COLO829 (cell line): ENCODE results near the gene IPMK.
"Not testable (repeated sequence)": the region's sequence is repeated elsewhere in the genome, so short reads cannot be mapped to it uniquely, and the experiment has no call there.

Source experiments
- DNase-seq: peaks from one replicate; pipeline ENCODE4 v3.0.0; 2012; ENCODE audit warnings: low spot score

IPMK gene

GRCh38 chr10:58220769-58221451 is 46.8 kb downstream of the IPMK start:
- no peak for DNase-seq

GRCh38 chr10:58219875-58220274 is 47.8 kb downstream of the IPMK start:
- DNase-seq: no peak

GRCh38 chr10:58217612-58218011 is 50.1 kb downstream of the IPMK start:
- no peak for DNase-seq

- no peak for DNase-seq
Measured at GRCh38 chr10:58212622-58213021, 55.1 kb downstream of the IPMK start.

GRCh38 chr10:58210160-58210559 is 57.5 kb downstream of the IPMK start:
- no peak for DNase-seq

GRCh38 chr10:58209669-58210068 is 58.0 kb downstream of the IPMK start:
- no peak for DNase-seq

GRCh38 chr10:58206251-58206650 is 61.4 kb downstream of the IPMK start:
- no peak for DNase-seq

GRCh38 chr10:58201704-58202103 is 66.0 kb downstream of the IPMK start:
- DNase-seq: no peak

GRCh38 chr10:58189269-58189668 is 78.4 kb downstream of the IPMK start:
- DNase-seq: no peak

- DNase-seq: no peak
Measured at GRCh38 chr10:58184120-58184670, 83.5 kb downstream of the IPMK start.

- DNase-seq: no peak
Measured at GRCh38 chr10:58180666-58181065, 87.0 kb downstream of the IPMK start.

GRCh38 chr10:58179238-58179637 is 88.5 kb downstream of the IPMK start:
- DNase-seq: peak; percentile 7

- no peak for DNase-seq
Measured at GRCh38 chr10:58178811-58179210, 88.9 kb downstream of the IPMK start.

GRCh38 chr10:58177362-58177947 is 90.2 kb downstream of the IPMK start:
- peak; percentile 21 for DNase-seq

- no peak for DNase-seq
Measured at GRCh38 chr10:58175990-58176900, 91.4 kb downstream of the IPMK start.

- no peak for DNase-seq
Measured at GRCh38 chr10:58174831-58175230, 92.9 kb downstream of the IPMK start.

- no peak for DNase-seq
Measured at GRCh38 chr10:58173391-58173790, 94.3 kb downstream of the IPMK start.

GRCh38 chr10:58171146-58171545 is 96.5 kb downstream of the IPMK start:
- DNase-seq: no peak

GRCh38 chr10:58164517-58164916 is 103.2 kb downstream of the IPMK start:
- no peak for DNase-seq

- DNase-seq: no peak
Measured at GRCh38 chr10:58158806-58159205, 108.9 kb downstream of the IPMK start.

GRCh38 chr10:58157076-58157766 is 110.5 kb downstream of the IPMK start:
- DNase-seq: peak; percentile 18

- not testable (repeated sequence) for DNase-seq
Measured at GRCh38 chr10:58155941-58156340, 111.8 kb downstream of the IPMK start.
